Ovary (tissue), 9 donors: ENCODE measurements around the gene SLIT3. TPM values are rescaled to one million over a fixed set of nuclear protein-coding genes. Genes with fewer than 3 reads are reported as not detected.

Experiments used
- DNase-seq, 5 donors: peaks; one replicate each; pipeline ENCODE4 v3.0.0-alpha.2; 2019 to 2020
- H3K27ac ChIP-seq, 2 donors: fragments of 200-600 bp; one replicate each; pipeline versions ENCODE4 v1.5.1 to v1.8.0; 2019 to 2022
- H3K27me3 ChIP-seq: fragments of 200-600 bp; one replicate; pipeline ENCODE4 v1.8.0; 2022
- H3K36me3 ChIP-seq: fragments of 200-600 bp; sonication (generic); one replicate; pipeline ENCODE4 v1.5.1; 2019
- H3K4me1 ChIP-seq: one replicate; pipeline ENCODE4 v1.8.1; 2013; ENCODE audit warnings: mild to moderate bottlenecking, moderate library complexity; ENCODE audit not compliant: insufficient read depth
- H3K4me3 ChIP-seq: fragments of 200-600 bp; sonication (generic); one replicate; pipeline ENCODE4 v1.5.1; 2017
- H3K9me3 ChIP-seq, 2 donors: fragments of 200-600 bp in 1 of 2; sonication (generic) in 1 of 2; one replicate each; pipeline versions ENCODE4 v1.5.1 to v1.8.1; 2013 to 2019; ENCODE audit warnings: mild to moderate bottlenecking in 1 of 2, moderate library complexity in 1 of 2
- EP300 ChIP-seq: sonication (generic); formaldehyde crosslinking; IDR thresholded peaks from one replicate; pipeline ENCODE4 v1.6.1; 2017; ENCODE audit warnings: antibody characterized with exemption
- POLR2A ChIP-seq: fragments of 450-650 bp; IDR thresholded peaks from one replicate; pipeline ENCODE4 v1.6.1; 2017; ENCODE audit warnings: antibody characterized with exemption, mild to moderate bottlenecking, moderate library complexity
- WGBS, 3 donors: extraction: QIAGEN DNeasy Blood & Tissue Kit in 1 of 3; methylation state at CpG; one replicate each; pipeline versions ENCODE4 v1.1.5 to v1.1.7; 2013 to 2017; 5-methylcytosine and 5-hydroxymethylcytosine counted together
- intact Hi-C, 4 donors: fragments of 100-400 bp; cut with DNase I; formaldehyde crosslinking; loops; one replicate each; pipeline versions ENCODE4 v1.11.0 to v1.15.1; 2022 to 2023
- polyA plus RNA-seq, 2 donors: library from polyadenylated mRNA; stranded (reverse); fragments of 200-250 nt in 1 of 2; fragments of 350-450 nt in 1 of 2; fragmentation: Illumina TruSeq in 1 of 2; extraction: RNeasy Lipid Tissue Mini Kit (QIAGEN cat#74804) in 1 of 2; gene quantifications; one replicate each; pipeline ENCODE4 v1.2.3, GENCODE V29; 2013 to 2014
- total RNA-seq, 7 donors: library from RNA; depleted of rRNA in 2 of 7; stranded (reverse); fragments of >200 nt in 2 of 7; fragmentation: NEBNext Ultra II Directional in 3 of 7; extraction: Animal tissue kit (Norgen Biotek cat#: 25700) in 3 of 7; gene quantifications; one replicate each; pipeline versions ENCODE4 v1.1.0 to v1.2.4, GENCODE V29; 2016 to 2023
- TF ChIP-seq, protein P1 (sequence below), 3 donors: fragments of 450-650 bp in 2 of 3; fragments of 200-600 bp in 1 of 3; IDR thresholded peaks; one replicate each; pipeline versions ENCODE4 v1.5.1 to v1.8.0; 2016 to 2022; ENCODE audit warnings: antibody characterized with exemption in 3 of 3, mild to moderate bottlenecking in 1 of 3
- donor health status: DM: no; HTN: no; CAD: no; lungs with moderate emphysema.
- donor health status: DM: no; HTN: no; CAD: no.
- donor health status: Bipolar disorder and iron deficiency.
- donor health status: DM: yes; HTN: yes; CAD: no.
- donor health status: DM: no; HTN: no; CAD: no.
- donor health status: DM: yes; HTN: yes; CAD: no.

The SLIT3 gene
- total and polyA plus RNA-seq, 9 donors, result 10.3 to 106 (median 24.4) TPM

DNA sequence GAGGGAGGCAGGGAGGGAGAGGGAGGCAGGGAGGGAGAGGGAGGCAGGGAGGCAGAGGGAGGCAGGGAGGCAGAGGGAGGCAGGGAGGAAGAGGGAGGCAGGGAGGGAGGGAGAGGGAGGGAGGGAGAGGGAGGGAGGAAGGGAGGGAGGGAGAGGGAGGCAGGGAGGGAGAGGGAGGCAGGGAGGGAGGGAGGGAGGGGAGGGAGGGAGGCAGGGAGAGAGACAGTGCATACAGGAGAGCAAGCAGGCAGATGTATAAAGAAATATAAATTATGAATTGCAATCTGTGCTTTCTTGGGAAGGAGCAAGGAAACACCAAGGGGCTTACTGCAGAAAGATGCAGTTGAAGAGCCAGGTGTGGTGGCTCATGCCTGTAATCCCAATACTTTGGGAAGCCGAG lies 574.6 kb downstream of the SLIT3 start:
- H3K36me3 ChIP-seq, result no peaks in the 10 kb centered on the region
- H3K4me1 ChIP-seq, result no peaks in the 10 kb centered on the region
- 81 to 86% (median 84%) methylated on average over 1 of the region's 1 CpG for WGBS, 3 donors
- intact Hi-C loops, result no loop called here
- no peaks in the 10 kb centered on the region for H3K27me3 ChIP-seq
- H3K9me3 ChIP-seq, result peaks cover 0 to 4% of the 10 kb centered on the region in 2 donors
- H3K4me3 ChIP-seq, result no peak overlapping the region
- no peak for DNase-seq
- TF ChIP-seq POLR2A, result no peak
- no peak overlapping the region for H3K27ac ChIP-seq

DNA sequence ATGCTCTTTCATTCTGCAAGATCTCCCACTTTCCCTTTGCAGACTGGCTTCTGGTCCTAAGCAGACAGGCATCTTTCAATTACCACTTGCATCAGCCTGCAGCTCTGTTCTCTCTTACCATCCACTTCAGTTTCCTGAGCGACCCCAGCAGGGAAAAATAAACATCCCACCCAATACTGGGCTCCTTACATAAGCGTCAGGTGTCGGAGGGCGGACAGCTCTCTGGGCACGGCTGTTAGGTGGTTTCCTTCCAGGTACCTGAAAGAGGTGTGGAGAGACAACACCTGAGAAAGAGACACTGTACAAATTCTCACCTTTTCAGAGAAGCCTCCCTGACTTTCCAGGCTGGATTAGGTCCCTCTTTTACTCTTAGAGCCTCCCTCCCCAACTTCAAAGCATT lies 576.7 kb downstream of the SLIT3 start:
- WGBS, 3 donors, result 71 to 75% (median 74%) methylated on average over 5 of the region's 5 CpGs
- no peaks in the 10 kb centered on the region for H3K4me1 ChIP-seq
- TF ChIP-seq, protein P1, sequence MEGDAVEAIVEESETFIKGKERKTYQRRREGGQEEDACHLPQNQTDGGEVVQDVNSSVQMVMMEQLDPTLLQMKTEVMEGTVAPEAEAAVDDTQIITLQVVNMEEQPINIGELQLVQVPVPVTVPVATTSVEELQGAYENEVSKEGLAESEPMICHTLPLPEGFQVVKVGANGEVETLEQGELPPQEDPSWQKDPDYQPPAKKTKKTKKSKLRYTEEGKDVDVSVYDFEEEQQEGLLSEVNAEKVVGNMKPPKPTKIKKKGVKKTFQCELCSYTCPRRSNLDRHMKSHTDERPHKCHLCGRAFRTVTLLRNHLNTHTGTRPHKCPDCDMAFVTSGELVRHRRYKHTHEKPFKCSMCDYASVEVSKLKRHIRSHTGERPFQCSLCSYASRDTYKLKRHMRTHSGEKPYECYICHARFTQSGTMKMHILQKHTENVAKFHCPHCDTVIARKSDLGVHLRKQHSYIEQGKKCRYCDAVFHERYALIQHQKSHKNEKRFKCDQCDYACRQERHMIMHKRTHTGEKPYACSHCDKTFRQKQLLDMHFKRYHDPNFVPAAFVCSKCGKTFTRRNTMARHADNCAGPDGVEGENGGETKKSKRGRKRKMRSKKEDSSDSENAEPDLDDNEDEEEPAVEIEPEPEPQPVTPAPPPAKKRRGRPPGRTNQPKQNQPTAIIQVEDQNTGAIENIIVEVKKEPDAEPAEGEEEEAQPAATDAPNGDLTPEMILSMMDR (IDR thresholded peaks at IDR 0.05), result no peak
- TF ChIP-seq EP300, result no peak
- no peak for TF ChIP-seq POLR2A
- no peak overlapping the region for H3K27ac ChIP-seq
- no peak for DNase-seq
- peaks cover 0 to 4% of the 10 kb centered on the region in 2 donors for H3K9me3 ChIP-seq
- H3K36me3 ChIP-seq, result no peaks in the 10 kb centered on the region
- H3K27me3 ChIP-seq, result no peaks in the 10 kb centered on the region
- H3K4me3 ChIP-seq, result no peak overlapping the region
- intact Hi-C loops, result no loop called here

DNA sequence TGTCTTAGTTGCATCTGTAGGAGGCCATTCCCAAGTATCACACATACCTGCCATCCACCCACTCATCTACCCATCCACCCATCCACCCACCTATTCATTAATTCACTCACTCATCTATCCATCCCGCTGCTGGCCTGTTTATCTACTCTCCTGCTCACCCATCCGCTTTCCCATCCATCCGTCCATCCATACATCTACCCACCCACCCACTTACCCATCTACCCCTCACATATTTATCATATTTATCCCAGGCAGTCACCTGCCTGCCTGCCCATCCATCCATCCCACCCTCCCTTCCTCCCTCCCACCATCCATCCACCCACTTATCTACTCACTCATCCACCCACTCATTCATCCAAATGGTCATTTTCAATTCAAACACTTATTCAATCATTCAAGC lies 577.9 kb downstream of the SLIT3 start:
- Histone ChIP-seq H3K4me3 (no peak overlapping the region), H3K9me3 (no peaks in the 10 kb centered on the region), H3K36me3 (no peaks in the 10 kb centered on the region), H3K27ac (no peak overlapping the region), H3K4me1 (no peaks in the 10 kb centered on the region), H3K27me3 (no peaks in the 10 kb centered on the region)
- TF ChIP-seq, protein P1 (IDR thresholded peaks at IDR 0.05), result no peak
- TF ChIP-seq EP300 (no peak), POLR2A (no peak)
- DNase-seq, result no peak
- intact Hi-C loops, result no loop called here
- 89 to 94% (median 94%) methylated on average over 3 of the region's 3 CpGs for WGBS, 3 donors

DNA sequence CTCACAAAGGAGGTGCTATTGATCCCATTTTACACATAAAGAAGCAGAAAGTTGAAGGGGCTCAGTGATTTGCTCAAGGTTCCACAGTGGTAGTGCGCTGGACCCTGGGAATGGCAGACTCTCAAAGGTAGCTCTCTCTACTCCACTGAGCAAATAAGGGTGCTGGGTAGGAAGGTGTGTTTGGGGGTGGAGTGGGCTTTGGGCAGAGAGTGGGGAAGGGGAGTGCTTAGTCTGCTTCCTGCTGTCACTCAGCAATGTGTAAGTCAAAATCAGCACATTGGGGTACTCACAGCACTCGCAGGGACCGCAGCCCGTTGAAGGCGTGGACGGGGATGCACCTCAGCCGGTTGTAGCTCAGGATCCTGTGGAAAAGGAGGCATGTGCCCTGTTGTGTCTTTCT lies 579.0 kb downstream of the SLIT3 start:
- no peaks in the 10 kb centered on the region for H3K36me3 ChIP-seq
- DNase-seq, result no peak
- no peaks in the 10 kb centered on the region for H3K4me1 ChIP-seq
- no peak overlapping the region for H3K4me3 ChIP-seq
- intact Hi-C loops, result no loop called here
- TF ChIP-seq POLR2A, result no peak
- TF ChIP-seq EP300, result no peak
- TF ChIP-seq, protein P1 (IDR thresholded peaks at IDR 0.05), result no peak
- H3K9me3 ChIP-seq, result no peaks in the 10 kb centered on the region
- H3K27me3 ChIP-seq, result no peaks in the 10 kb centered on the region
- no peak overlapping the region for H3K27ac ChIP-seq
- 92 to 96% (median 94%) methylated on average over 7 of the region's 7 CpGs for WGBS, 3 donors

DNA sequence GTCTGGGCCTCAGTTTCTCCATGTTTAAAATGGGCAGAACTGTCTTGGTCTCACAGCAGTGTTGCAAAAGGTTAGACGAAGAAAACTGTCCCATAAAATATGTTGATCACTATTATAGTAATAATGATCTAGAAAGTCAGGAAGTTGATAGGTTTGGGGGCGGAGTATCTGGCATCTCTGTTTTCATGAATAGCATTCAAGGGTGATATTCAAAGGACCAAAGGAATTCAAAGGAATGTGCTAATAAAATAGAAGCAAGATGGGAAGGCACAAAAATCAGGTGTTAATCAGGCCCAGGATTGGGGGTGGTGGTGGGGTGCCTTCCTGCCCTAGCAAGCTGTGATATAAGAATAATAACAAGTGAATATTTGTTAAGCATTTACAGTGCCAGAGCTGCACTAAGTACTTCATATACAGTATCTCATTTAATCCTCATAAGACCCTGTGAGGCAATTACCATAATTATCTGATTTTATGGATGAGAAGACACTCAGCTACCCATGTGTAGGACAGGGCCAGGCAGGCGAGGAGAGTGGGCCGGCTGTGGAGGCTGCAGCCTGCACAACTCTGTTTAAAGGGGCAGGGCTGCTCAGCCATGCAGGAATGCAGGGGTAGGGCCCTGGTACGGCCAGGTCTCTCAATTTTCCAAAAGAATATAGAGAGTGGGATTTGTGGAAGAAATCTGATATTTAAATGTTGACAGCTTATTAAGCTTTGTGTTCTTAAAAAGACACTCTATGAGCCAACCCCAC lies 579.8 kb downstream of the SLIT3 start:
- intact Hi-C loops, result no loop called here
- Histone ChIP-seq H3K4me1 (no peaks in the 10 kb centered on the region), H3K27me3 (no peaks in the 10 kb centered on the region), H3K4me3 (no peak overlapping the region), H3K27ac (no peak overlapping the region), H3K36me3 (no peaks in the 10 kb centered on the region), H3K9me3 (no peaks in the 10 kb centered on the region)
- TF ChIP-seq POLR2A (no peak), EP300 (no peak)
- TF ChIP-seq, protein P1 (IDR thresholded peaks at IDR 0.05), result no peak
- no peak for DNase-seq
- WGBS, 3 donors, result 79 to 88% (median 88%) methylated on average over 5 of the region's 5 CpGs
